ENCODE measurements around the gene POLR3A.

POLR3A gene

GRCh38 chr10:77963901-77964300 is 65.4 kb downstream of the POLR3A start:
- POLR2A ChIA-PET = interaction anchor here (1.0 kb wide), 1 partner anchor 10 kb away, joined by 3 read pairs; no protein-coding TSS in a partner anchor
- Histone ChIP-seq H3K4me1 (ENCODE audit: control extremely low read depth in 1 of 4, control insufficient read depth in 4 of 4, insufficient read depth in 4 of 4, low read length in 3 of 4) (no peaks in the 10 kb centered on the region), H3K27me3 (replicated peaks in 2 of 5; ENCODE audit: control insufficient read depth in 4 of 5, insufficient read depth in 5 of 5, low read length in 4 of 5) (no peaks in the 10 kb centered on the region), H3K4me3 (ENCODE audit: control insufficient read depth in 1 of 7, extremely low read depth in 1 of 7, insufficient read depth in 4 of 7, low read depth in 2 of 7, low read length in 6 of 7) (no peak overlapping the region), H3K36me3 (ENCODE audit: control insufficient read depth in 4 of 4, insufficient read depth in 4 of 4, low read length in 3 of 4) (no peaks in the 10 kb centered on the region), H3K9me3 (ENCODE audit: control extremely low read depth in 1 of 5, control insufficient read depth in 4 of 5, insufficient read depth in 2 of 5, low read depth in 1 of 5, low read length in 4 of 5) (peaks cover 0 to 6% (median 5%) of the 10 kb centered on the region in 5 experiments), H3K27ac (ENCODE audit: insufficient read depth in 1 of 2, low read depth in 1 of 2, low read length in 2 of 2, poor library complexity in 1 of 2, severe bottlenecking in 2 of 2) (no peak overlapping the region)
- 100% methylated on average over 6 of the region's 7 CpGs for WGBS (ENCODE audit: insufficient coverage)
- DNase-seq = no peak
- CTCF ChIA-PET = interaction anchor here (2.3 kb wide), 1 partner anchor 14 kb away, joined by 6 read pairs; no protein-coding TSS in a partner anchor

- CTCF ChIA-PET = interaction anchor here (2.3 kb wide), 1 partner anchor 13 kb away, joined by 6 read pairs; no protein-coding TSS in a partner anchor
- WGBS (ENCODE audit: insufficient coverage) = 80% methylated on average over 4 of the region's 7 CpGs
- Histone ChIP-seq H3K4me1 (ENCODE audit: control extremely low read depth in 1 of 4, control insufficient read depth in 4 of 4, insufficient read depth in 4 of 4, low read length in 3 of 4) (no peaks in the 10 kb centered on the region), H3K4me3 (ENCODE audit: control insufficient read depth in 1 of 7, extremely low read depth in 1 of 7, insufficient read depth in 4 of 7, low read depth in 2 of 7, low read length in 6 of 7) (no peak overlapping the region), H3K27me3 (replicated peaks in 2 of 5; ENCODE audit: control insufficient read depth in 4 of 5, insufficient read depth in 5 of 5, low read length in 4 of 5) (no peaks in the 10 kb centered on the region), H3K27ac (ENCODE audit: insufficient read depth in 1 of 2, low read depth in 1 of 2, low read length in 2 of 2, poor library complexity in 1 of 2, severe bottlenecking in 2 of 2) (no peak overlapping the region), H3K36me3 (ENCODE audit: control insufficient read depth in 4 of 4, insufficient read depth in 4 of 4, low read length in 3 of 4) (no peaks in the 10 kb centered on the region), H3K9me3 (ENCODE audit: control extremely low read depth in 1 of 5, control insufficient read depth in 4 of 5, insufficient read depth in 2 of 5, low read depth in 1 of 5, low read length in 4 of 5) (peaks cover 0 to 6% (median 5%) of the 10 kb centered on the region in 5 experiments)
- DNase-seq = no peak
- POLR2A ChIA-PET = no interaction called here
These were observed 66.8 kb downstream of the POLR3A start for GRCh38 chr10:77962350-77963146.

- Histone ChIP-seq H3K4me3 (ENCODE audit: control insufficient read depth in 1 of 7, extremely low read depth in 1 of 7, insufficient read depth in 4 of 7, low read depth in 2 of 7, low read length in 6 of 7) (no peak overlapping the region), H3K27ac (ENCODE audit: insufficient read depth in 1 of 2, low read depth in 1 of 2, low read length in 2 of 2, poor library complexity in 1 of 2, severe bottlenecking in 2 of 2) (no peak overlapping the region), H3K27me3 (replicated peaks in 2 of 5; ENCODE audit: control insufficient read depth in 4 of 5, insufficient read depth in 5 of 5, low read length in 4 of 5) (no peaks in the 10 kb centered on the region), H3K9me3 (ENCODE audit: control extremely low read depth in 1 of 5, control insufficient read depth in 4 of 5, insufficient read depth in 2 of 5, low read depth in 1 of 5, low read length in 4 of 5) (peaks cover 0 to 6% (median 5%) of the 10 kb centered on the region in 5 experiments), H3K36me3 (ENCODE audit: control insufficient read depth in 4 of 4, insufficient read depth in 4 of 4, low read length in 3 of 4) (no peaks in the 10 kb centered on the region), H3K4me1 (ENCODE audit: control extremely low read depth in 1 of 4, control insufficient read depth in 4 of 4, insufficient read depth in 4 of 4, low read length in 3 of 4) (no peaks in the 10 kb centered on the region)
- DNase-seq = no peak
- ChIA-PET CTCF (no interaction called here), POLR2A (no interaction called here)
- 97% methylated on average over 5 of the region's 6 CpGs for WGBS (ENCODE audit: insufficient coverage)
These were observed 67.6 kb downstream of the POLR3A start for GRCh38 chr10:77961668-77962067.

GRCh38 chr10:77960829-77961329 is 68.4 kb downstream of the POLR3A start:
- Histone ChIP-seq H3K36me3 (ENCODE audit: control insufficient read depth in 4 of 4, insufficient read depth in 4 of 4, low read length in 3 of 4) (no peaks in the 10 kb centered on the region), H3K27me3 (replicated peaks in 2 of 5; ENCODE audit: control insufficient read depth in 4 of 5, insufficient read depth in 5 of 5, low read length in 4 of 5) (no peaks in the 10 kb centered on the region), H3K4me1 (ENCODE audit: control extremely low read depth in 1 of 4, control insufficient read depth in 4 of 4, insufficient read depth in 4 of 4, low read length in 3 of 4) (no peaks in the 10 kb centered on the region), H3K4me3 (ENCODE audit: control insufficient read depth in 1 of 7, extremely low read depth in 1 of 7, insufficient read depth in 4 of 7, low read depth in 2 of 7, low read length in 6 of 7) (no peak overlapping the region), H3K9me3 (ENCODE audit: control extremely low read depth in 1 of 5, control insufficient read depth in 4 of 5, insufficient read depth in 2 of 5, low read depth in 1 of 5, low read length in 4 of 5) (peaks cover 0 to 6% (median 5%) of the 10 kb centered on the region in 5 experiments), H3K27ac (ENCODE audit: insufficient read depth in 1 of 2, low read depth in 1 of 2, low read length in 2 of 2, poor library complexity in 1 of 2, severe bottlenecking in 2 of 2) (no peak overlapping the region)
- 100% methylated on average over 2 of the region's 6 CpGs for WGBS (ENCODE audit: insufficient coverage)
- no peak for DNase-seq
- POLR2A ChIA-PET = no interaction called here
- CTCF ChIA-PET = no interaction called here

- no peak overlapping the region for H3K27ac ChIP-seq (ENCODE audit: insufficient read depth in 1 of 2, low read depth in 1 of 2, low read length in 2 of 2, poor library complexity in 1 of 2, severe bottlenecking in 2 of 2)
- H3K4me1 ChIP-seq (ENCODE audit: control extremely low read depth in 1 of 4, control insufficient read depth in 4 of 4, insufficient read depth in 4 of 4, low read length in 3 of 4) = no peaks in the 10 kb centered on the region
- ChIA-PET POLR2A (no interaction called here), CTCF (interaction anchor here (1.3 kb wide), 1 partner anchor 10 kb away, joined by 3 read pairs; no protein-coding TSS in a partner anchor)
- WGBS (ENCODE audit: insufficient coverage) = 100% methylated on average over 6 of the region's 8 CpGs
- no peaks in the 10 kb centered on the region for H3K36me3 ChIP-seq (ENCODE audit: control insufficient read depth in 4 of 4, insufficient read depth in 4 of 4, low read length in 3 of 4)
- no peaks in the 10 kb centered on the region for H3K27me3 ChIP-seq (replicated peaks in 2 of 5; ENCODE audit: control insufficient read depth in 4 of 5, insufficient read depth in 5 of 5, low read length in 4 of 5)
- peaks cover 0 to 6% (median 5%) of the 10 kb centered on the region in 5 experiments for H3K9me3 ChIP-seq (ENCODE audit: control extremely low read depth in 1 of 5, control insufficient read depth in 4 of 5, insufficient read depth in 2 of 5, low read depth in 1 of 5, low read length in 4 of 5)
- no peak for DNase-seq
- no peak overlapping the region for H3K4me3 ChIP-seq (ENCODE audit: control insufficient read depth in 1 of 7, extremely low read depth in 1 of 7, insufficient read depth in 4 of 7, low read depth in 2 of 7, low read length in 6 of 7)
These were observed 69.3 kb downstream of the POLR3A start for GRCh38 chr10:77959887-77960455.

- no peak for DNase-seq
- ChIA-PET POLR2A (no interaction called here), CTCF (interaction anchor here (1.3 kb wide), 1 partner anchor 9 kb away, joined by 3 read pairs; no protein-coding TSS in a partner anchor)
- no peak overlapping the region for H3K4me3 ChIP-seq (ENCODE audit: control insufficient read depth in 1 of 7, extremely low read depth in 1 of 7, insufficient read depth in 4 of 7, low read depth in 2 of 7, low read length in 6 of 7)
- H3K9me3 ChIP-seq (ENCODE audit: control extremely low read depth in 1 of 5, control insufficient read depth in 4 of 5, insufficient read depth in 2 of 5, low read depth in 1 of 5, low read length in 4 of 5) = peaks cover 0 to 6% (median 5%) of the 10 kb centered on the region in 5 experiments
- H3K27me3 ChIP-seq (replicated peaks in 2 of 5; ENCODE audit: control insufficient read depth in 4 of 5, insufficient read depth in 5 of 5, low read length in 4 of 5) = no peaks in the 10 kb centered on the region
- H3K36me3 ChIP-seq (ENCODE audit: control insufficient read depth in 4 of 4, insufficient read depth in 4 of 4, low read length in 3 of 4) = no peaks in the 10 kb centered on the region
- WGBS (ENCODE audit: insufficient coverage) = 97% methylated on average over 4 of the region's 4 CpGs
- no peak overlapping the region for H3K27ac ChIP-seq (ENCODE audit: insufficient read depth in 1 of 2, low read depth in 1 of 2, low read length in 2 of 2, poor library complexity in 1 of 2, severe bottlenecking in 2 of 2)
- H3K4me1 ChIP-seq (ENCODE audit: control extremely low read depth in 1 of 4, control insufficient read depth in 4 of 4, insufficient read depth in 4 of 4, low read length in 3 of 4) = no peaks in the 10 kb centered on the region
These were observed 69.9 kb downstream of the POLR3A start for GRCh38 chr10:77959384-77959783.

- Histone ChIP-seq H3K27ac (ENCODE audit: insufficient read depth in 1 of 2, low read depth in 1 of 2, low read length in 2 of 2, poor library complexity in 1 of 2, severe bottlenecking in 2 of 2) (no peak overlapping the region), H3K4me3 (ENCODE audit: control insufficient read depth in 1 of 7, extremely low read depth in 1 of 7, insufficient read depth in 4 of 7, low read depth in 2 of 7, low read length in 6 of 7) (no peak overlapping the region), H3K9me3 (ENCODE audit: control extremely low read depth in 1 of 5, control insufficient read depth in 4 of 5, insufficient read depth in 2 of 5, low read depth in 1 of 5, low read length in 4 of 5) (peaks cover 3 to 16% (median 12%) of the 10 kb centered on the region in 5 experiments), H3K36me3 (ENCODE audit: control insufficient read depth in 4 of 4, insufficient read depth in 4 of 4, low read length in 3 of 4) (no peaks in the 10 kb centered on the region), H3K27me3 (replicated peaks in 2 of 5; ENCODE audit: control insufficient read depth in 4 of 5, insufficient read depth in 5 of 5, low read length in 4 of 5) (no peaks in the 10 kb centered on the region), H3K4me1 (ENCODE audit: control extremely low read depth in 1 of 4, control insufficient read depth in 4 of 4, insufficient read depth in 4 of 4, low read length in 3 of 4) (no peaks in the 10 kb centered on the region)
- no CpG with 5 or more reads among the region's 1 CpG for WGBS (ENCODE audit: insufficient coverage)
- CTCF ChIA-PET = interaction anchor here (1.2 kb wide), 1 partner anchor 19 kb away, joined by 4 read pairs; no protein-coding TSS in a partner anchor
- DNase-seq = no peak
- POLR2A ChIA-PET = no interaction called here
These were observed 74.2 kb downstream of the POLR3A start for GRCh38 chr10:77955136-77955535.
